Esophagus (tissue), 2 donors: Measurements from ENCODE around the gene PTGDR. TPM values are rescaled to one million over a fixed set of nuclear protein-coding genes. Genes with fewer than 3 reads are reported as not detected.

ENCODE experiments used
- H3K27ac ChIP-seq, 2 donors: one replicate each; pipeline ENCODE4 v1.5.1; 2013; ENCODE audit warnings: low read depth in 2 of 2, mild to moderate bottlenecking in 2 of 2, inconsistent platforms in 1 of 2, low read length in 1 of 2, moderate library complexity in 1 of 2
- H3K27me3 ChIP-seq, 2 donors: one replicate each; pipeline ENCODE4 v1.6.1; 2013; ENCODE audit warnings: low read length in 2 of 2, control low read depth in 1 of 2, mild to moderate bottlenecking in 1 of 2; ENCODE audit not compliant: insufficient read depth in 2 of 2, control insufficient read depth in 1 of 2
- H3K36me3 ChIP-seq, 2 donors: one replicate each; pipeline ENCODE4 v1.6.1; 2013; ENCODE audit warnings: low read length in 1 of 2; ENCODE audit not compliant: control insufficient read depth in 2 of 2, insufficient read depth in 2 of 2
- H3K4me1 ChIP-seq, 2 donors: one replicate each; pipeline ENCODE4 v1.6.1; 2013; ENCODE audit warnings: low read length in 1 of 2; ENCODE audit not compliant: control insufficient read depth in 2 of 2, insufficient read depth in 2 of 2
- H3K4me3 ChIP-seq, 2 donors: one replicate each; pipeline ENCODE4 v1.5.1; 2013; ENCODE audit warnings: low read length in 2 of 2, mild to moderate bottlenecking in 2 of 2, low read depth in 1 of 2, moderate library complexity in 1 of 2
- H3K9me3 ChIP-seq, 2 donors: one replicate each; pipeline ENCODE4 v1.6.1; 2013; ENCODE audit warnings: mild to moderate bottlenecking in 2 of 2, low read depth in 1 of 2, low read length in 1 of 2, moderate library complexity in 1 of 2; ENCODE audit not compliant: control insufficient read depth in 2 of 2, insufficient read depth in 1 of 2
- WGBS, 2 donors: extraction: QIAGEN DNeasy Blood & Tissue Kit; methylation state at CpG; one replicate each; pipeline ENCODE4 v1.1.7; 2013; 5-methylcytosine and 5-hydroxymethylcytosine counted together
- polyA plus RNA-seq, 2 donors: library from polyadenylated mRNA; stranded (reverse); fragments of 200-250 nt; gene quantifications; one replicate each; pipeline ENCODE4 v1.2.3, GENCODE V29; 2013
- donor health status: healthy with polysubstance abuse.
- donor health status: Bipolar disorder and iron deficiency.

The PTGDR gene, protein sequence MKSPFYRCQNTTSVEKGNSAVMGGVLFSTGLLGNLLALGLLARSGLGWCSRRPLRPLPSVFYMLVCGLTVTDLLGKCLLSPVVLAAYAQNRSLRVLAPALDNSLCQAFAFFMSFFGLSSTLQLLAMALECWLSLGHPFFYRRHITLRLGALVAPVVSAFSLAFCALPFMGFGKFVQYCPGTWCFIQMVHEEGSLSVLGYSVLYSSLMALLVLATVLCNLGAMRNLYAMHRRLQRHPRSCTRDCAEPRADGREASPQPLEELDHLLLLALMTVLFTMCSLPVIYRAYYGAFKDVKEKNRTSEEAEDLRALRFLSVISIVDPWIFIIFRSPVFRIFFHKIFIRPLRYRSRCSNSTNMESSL
- polyA plus RNA-seq, result under 1 TPM; 0.07 to 0.08 TPM

DNA sequence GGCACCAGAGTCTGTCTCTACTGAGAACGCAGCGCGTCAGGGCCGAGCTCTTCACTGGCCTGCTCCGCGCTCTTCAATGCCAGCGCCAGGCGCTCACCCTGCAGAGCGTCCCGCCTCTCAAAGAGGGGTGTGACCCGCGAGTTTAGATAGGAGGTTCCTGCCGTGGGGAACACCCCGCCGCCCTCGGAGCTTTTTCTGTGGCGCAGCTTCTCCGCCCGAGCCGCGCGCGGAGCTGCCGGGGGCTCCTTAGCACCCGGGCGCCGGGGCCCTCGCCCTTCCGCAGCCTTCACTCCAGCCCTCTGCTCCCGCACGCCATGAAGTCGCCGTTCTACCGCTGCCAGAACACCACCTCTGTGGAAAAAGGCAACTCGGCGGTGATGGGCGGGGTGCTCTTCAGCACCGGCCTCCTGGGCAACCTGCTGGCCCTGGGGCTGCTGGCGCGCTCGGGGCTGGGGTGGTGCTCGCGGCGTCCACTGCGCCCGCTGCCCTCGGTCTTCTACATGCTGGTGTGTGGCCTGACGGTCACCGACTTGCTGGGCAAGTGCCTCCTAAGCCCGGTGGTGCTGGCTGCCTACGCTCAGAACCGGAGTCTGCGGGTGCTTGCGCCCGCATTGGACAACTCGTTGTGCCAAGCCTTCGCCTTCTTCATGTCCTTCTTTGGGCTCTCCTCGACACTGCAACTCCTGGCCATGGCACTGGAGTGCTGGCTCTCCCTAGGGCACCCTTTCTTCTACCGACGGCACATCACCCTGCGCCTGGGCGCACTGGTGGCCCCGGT is at the start of gene PTGDR:
TSS of gene PTGDR (plus strand) at position 198 of the 778 bp plus-strand sequence. CDS start at position 315, 117 bp downstream.
- Histone ChIP-seq H3K9me3 (peaks cover 0 to 3% of the 10 kb centered on the region in 2 donors), H3K27ac (no peak within 1 kb of the TSS), H3K27me3 (peaks cover 9 to 11% of the 10 kb centered on the region in 2 donors), H3K4me1 (peaks cover 0 to 9% of the 10 kb centered on the region in 2 donors), H3K4me3 (peak within 1 kb of the TSS; percentile 23 to 51), H3K36me3 (no peaks in the 10 kb centered on the region)
- WGBS, 2 donors, result 3 to 4% methylated on average over 63 of the region's 63 CpGs

GRCh38 chr14:52219488-52220084 is 47.9 kb upstream of the PTGDR start:
- Histone ChIP-seq H3K4me1 (no peaks in the 10 kb centered on the region), H3K27me3 (no peaks in the 10 kb centered on the region), H3K9me3 (no peaks in the 10 kb centered on the region), H3K4me3 (no peak overlapping the region), H3K27ac (no peak overlapping the region), H3K36me3 (no peaks in the 10 kb centered on the region)
- WGBS, 2 donors, result 70 to 83% methylated on average over 4 of the region's 4 CpGs

DNA sequence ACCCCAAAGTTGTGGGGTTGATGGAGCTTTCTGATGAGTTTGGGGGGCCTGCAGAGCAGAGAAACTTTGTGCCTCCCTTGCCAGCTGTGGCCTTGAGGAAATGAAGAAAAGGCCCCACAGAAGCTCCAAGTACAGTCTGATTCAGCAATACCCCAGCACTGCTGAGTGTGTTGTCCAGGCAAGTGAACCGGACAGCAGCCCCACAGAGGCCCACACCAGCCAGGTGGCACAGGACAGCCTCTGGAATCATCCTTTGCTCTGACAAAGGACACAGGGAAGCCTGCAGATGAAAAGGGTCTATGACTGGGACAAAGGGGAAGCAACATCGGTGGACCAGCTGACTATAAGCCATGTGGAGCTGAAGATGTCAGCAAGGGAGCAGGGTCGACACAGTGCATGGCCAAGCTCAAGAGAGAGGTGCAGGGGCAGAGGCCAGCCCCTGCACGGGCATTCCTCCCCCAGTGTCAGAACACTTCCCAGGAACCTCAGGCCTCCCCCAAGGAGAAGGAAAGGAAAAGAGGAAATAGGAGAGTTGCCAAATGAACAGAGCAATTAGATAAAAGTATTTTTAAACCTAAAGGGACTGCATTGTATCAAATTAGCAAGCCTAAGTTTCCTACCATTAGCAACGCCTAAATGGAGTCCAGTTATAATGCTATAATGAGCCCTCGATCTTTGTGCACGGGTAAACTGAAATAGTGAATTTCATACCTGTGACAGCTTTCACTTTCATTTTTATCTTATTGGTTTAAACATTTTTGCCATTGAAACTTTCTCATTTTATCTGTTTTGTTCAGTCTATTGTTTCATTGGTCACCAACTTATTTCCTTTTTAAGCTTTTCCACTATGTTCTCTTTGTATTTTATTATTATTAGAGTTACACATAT is 46.3 kb upstream of the PTGDR start:
- Histone ChIP-seq H3K27ac (no peak overlapping the region), H3K4me3 (no peak overlapping the region), H3K4me1 (no peaks in the 10 kb centered on the region), H3K36me3 (no peaks in the 10 kb centered on the region), H3K9me3 (no peaks in the 10 kb centered on the region), H3K27me3 (no peaks in the 10 kb centered on the region)
- WGBS, 2 donors, result 64 to 67% methylated on average over 7 of the region's 7 CpGs

DNA sequence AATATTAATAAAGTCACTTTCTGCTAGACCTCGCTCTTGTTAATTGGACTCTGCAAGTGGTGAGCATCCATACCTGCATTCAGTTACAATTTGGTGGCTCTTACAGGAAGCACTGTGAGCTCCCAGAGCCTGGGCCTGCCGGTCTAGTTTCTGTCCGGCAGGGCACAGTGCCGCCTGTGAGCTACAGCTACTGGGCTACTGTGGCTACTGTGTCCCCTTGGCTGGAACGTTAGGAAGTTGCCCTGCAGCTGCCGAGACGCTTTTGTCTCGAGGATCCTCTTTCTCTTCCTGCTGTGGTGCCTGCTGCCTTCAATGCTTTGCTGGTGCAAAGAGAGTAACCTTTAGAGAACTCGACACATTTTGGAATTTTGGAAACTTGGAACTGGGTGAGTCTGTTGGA is 44.6 kb upstream of the PTGDR start:
- H3K4me1 ChIP-seq, result no peaks in the 10 kb centered on the region
- H3K4me3 ChIP-seq, result no peak overlapping the region
- H3K27ac ChIP-seq, result no peak overlapping the region
- no peaks in the 10 kb centered on the region for H3K27me3 ChIP-seq
- H3K36me3 ChIP-seq, result no peaks in the 10 kb centered on the region
- WGBS, 2 donors, result 84 to 86% methylated on average over 9 of the region's 9 CpGs
- H3K9me3 ChIP-seq, result no peaks in the 10 kb centered on the region

DNA sequence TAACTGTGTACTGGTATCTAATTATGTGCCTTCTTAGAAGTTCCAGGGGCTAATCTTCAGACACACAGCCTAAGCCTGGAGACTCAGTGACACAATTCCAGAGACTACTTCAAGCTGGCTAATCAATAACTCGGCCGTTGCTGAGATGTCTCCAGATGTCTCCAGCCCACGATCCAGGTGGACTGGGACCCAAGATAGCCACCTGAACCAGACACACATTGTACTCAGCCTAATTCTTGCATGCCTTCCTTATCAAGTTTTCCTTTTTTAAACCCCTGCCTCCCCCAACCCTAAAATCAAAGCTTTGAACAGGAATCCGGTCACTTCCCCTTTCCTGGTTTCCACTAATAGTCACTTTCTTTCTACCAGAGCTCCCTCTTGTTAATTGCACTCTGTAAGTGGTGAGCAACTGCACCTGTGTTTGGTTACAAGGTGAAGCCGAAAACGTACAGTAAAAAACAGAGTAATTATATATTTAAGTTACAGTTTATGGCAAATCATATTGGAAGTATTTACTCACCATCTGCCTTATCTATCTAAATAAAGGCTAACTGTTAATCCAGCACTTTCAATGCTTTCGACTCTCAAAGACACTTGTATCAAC is 39.8 kb upstream of the PTGDR start:
- Histone ChIP-seq H3K36me3 (no peaks in the 10 kb centered on the region), H3K27ac (no peak overlapping the region), H3K9me3 (no peaks in the 10 kb centered on the region), H3K27me3 (no peaks in the 10 kb centered on the region), H3K4me1 (no peaks in the 10 kb centered on the region), H3K4me3 (no peak overlapping the region)
- WGBS, 2 donors, result 40 to 67% methylated on average over 7 of the region's 7 CpGs

DNA sequence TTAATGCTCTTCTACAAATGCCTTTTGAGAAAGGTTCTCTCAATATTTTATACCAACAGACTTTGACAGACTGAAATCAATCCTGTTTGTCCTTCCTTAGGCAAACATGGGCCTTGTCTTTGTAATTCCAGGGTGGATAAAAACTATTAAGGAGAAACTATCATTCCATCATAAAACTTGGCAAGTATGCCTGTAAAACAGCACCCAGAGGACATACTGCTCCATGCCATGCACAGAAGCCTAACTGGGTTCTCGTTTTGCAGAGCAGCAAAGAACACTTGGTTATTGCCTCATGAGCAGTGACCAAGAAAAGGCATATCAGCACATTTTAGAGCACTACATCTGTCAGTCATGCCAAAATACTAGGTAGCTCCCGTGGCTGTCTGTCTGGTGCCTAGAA is 33.8 kb upstream of the PTGDR start:
- 55 to 73% methylated on average over 2 of the region's 2 CpGs for WGBS, 2 donors
- Histone ChIP-seq H3K4me1 (no peaks in the 10 kb centered on the region), H3K36me3 (no peaks in the 10 kb centered on the region), H3K9me3 (no peaks in the 10 kb centered on the region), H3K27ac (no peak overlapping the region), H3K27me3 (no peaks in the 10 kb centered on the region), H3K4me3 (no peak overlapping the region)

- no peak overlapping the region for H3K4me3 ChIP-seq
- no peaks in the 10 kb centered on the region for H3K4me1 ChIP-seq
- H3K27me3 ChIP-seq, result no peaks in the 10 kb centered on the region
- 75 to 80% methylated on average over 2 of the region's 2 CpGs for WGBS, 2 donors
- no peak overlapping the region for H3K27ac ChIP-seq
- no peaks in the 10 kb centered on the region for H3K36me3 ChIP-seq
- no peaks in the 10 kb centered on the region for H3K9me3 ChIP-seq
Observed at GRCh38 chr14:52235434-52235833, 32.1 kb upstream of the PTGDR start.

GRCh38 chr14:52235866-52236510 is 31.5 kb upstream of the PTGDR start:
- Histone ChIP-seq H3K4me1 (no peaks in the 10 kb centered on the region), H3K36me3 (no peaks in the 10 kb centered on the region), H3K9me3 (no peaks in the 10 kb centered on the region), H3K27ac (no peak overlapping the region), H3K4me3 (no peak overlapping the region), H3K27me3 (no peaks in the 10 kb centered on the region)
- 67 to 74% methylated on average over 7 of the region's 7 CpGs for WGBS, 2 donors
